SH-SY5Y (cell line): Measurements from ENCODE around the gene CRYBB2.

Source experiments
- GATA2 ChIP-seq: IDR thresholded peaks from 2 replicates; pipeline ENCODE4 v1.6.1; 2011; ENCODE audit warnings: mild to moderate bottlenecking, low read depth, low read length
- GATA3 ChIP-seq: IDR thresholded peaks from 2 replicates; pipeline ENCODE4 v1.6.1; 2011; ENCODE audit warnings: low read depth, mild to moderate bottlenecking, low read length, moderate library complexity

GRCh38 chr22:25197340-25197739, 22.1 kb upstream of the CRYBB2 start:
- TF ChIP-seq GATA2 (no peak), GATA3 (no peak)
